CD4-positive, alpha-beta T cell treated with Interleukin-2 at 100 ng/mL for 4 hours (primary cell): ENCODE results near the gene YTHDF1.

Source experiments
- DNase-seq: peaks from one replicate; pipeline ENCODE4 v3.0.0-alpha.2; 2020; ENCODE audit warnings: low spot score

YTHDF1 gene

DNA sequence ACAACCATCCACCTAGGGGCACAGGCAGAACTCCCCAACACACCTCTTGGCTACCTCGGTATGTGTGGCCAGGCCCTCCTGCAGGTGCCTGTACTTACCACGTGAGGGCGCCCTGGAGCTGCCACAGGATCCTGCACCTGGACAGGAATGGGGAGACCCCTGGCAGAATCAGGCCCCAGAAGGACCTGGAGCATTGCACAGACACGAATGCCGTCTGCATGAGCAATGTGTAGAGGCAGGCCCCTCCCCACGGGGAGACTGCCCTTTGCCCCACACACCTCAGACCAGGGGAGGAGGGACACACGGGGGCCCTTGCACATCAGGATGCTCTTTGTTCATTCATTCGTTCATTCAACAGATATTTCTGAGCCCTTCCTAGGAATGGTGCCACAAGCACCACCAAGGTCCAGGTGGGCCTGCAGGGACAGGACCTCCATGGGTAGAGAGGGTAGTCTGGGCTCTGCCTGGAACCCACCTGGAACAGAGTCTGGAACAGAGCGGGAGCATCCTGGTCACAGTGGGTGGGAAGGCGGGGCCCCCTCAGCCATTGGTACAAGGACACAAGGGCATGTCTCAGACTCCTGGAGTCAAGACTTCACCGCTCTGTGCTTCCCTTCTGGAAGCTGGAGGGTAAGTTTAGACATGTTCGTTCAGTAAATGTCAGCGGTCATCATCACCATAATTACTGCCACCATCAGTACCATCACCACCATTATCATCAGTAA, 32.3 kb downstream of the YTHDF1 start:
- peak; percentile 44 for DNase-seq

- DNase-seq, result no peak
Observed at GRCh38 chr20:63182946-63183415, 33.0 kb downstream of the YTHDF1 start.

DNA sequence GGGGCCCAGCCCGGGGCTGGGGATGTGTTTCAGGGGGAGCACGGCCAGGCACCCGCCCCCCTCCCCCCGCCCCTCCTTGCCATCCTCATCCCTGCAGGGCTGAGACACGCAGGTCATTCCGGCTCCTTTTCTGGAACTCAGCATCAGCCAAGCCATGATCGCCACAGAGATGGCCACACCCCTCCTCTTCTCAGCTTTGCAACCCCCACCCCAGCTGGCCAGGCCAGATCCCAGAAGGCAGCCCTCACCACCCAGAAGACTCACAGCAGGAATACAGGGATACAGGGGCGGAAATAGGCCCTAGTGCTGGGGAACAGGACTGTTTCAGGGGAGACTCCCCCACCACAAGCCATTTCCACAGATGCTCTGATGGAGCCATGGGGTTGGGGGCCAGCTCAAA, 33.5 kb downstream of the YTHDF1 start:
- no peak for DNase-seq

DNA sequence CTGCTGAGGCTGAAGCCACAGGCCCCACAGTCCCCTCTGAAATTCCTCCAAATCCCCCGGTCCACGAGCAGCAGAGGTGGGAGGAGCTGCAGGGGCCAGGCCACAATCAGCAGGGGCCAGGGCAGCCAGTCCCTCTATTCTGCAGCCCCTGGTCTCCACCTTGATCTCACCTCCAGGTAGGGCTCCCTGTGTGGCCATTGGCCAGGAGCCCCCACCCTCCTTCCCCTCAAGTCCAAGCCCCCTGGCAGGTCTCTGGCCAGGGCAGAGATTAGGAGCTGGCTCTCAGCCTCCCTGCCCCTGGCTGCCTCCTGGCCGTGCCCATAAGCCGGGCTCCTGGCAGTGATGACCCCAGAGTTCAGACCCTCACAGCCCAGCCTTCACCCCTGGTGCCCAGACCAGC, 34.7 kb downstream of the YTHDF1 start:
- no peak for DNase-seq

- no peak for DNase-seq
Observed at GRCh38 chr20:63180569-63181185, 35.3 kb downstream of the YTHDF1 start.

DNA sequence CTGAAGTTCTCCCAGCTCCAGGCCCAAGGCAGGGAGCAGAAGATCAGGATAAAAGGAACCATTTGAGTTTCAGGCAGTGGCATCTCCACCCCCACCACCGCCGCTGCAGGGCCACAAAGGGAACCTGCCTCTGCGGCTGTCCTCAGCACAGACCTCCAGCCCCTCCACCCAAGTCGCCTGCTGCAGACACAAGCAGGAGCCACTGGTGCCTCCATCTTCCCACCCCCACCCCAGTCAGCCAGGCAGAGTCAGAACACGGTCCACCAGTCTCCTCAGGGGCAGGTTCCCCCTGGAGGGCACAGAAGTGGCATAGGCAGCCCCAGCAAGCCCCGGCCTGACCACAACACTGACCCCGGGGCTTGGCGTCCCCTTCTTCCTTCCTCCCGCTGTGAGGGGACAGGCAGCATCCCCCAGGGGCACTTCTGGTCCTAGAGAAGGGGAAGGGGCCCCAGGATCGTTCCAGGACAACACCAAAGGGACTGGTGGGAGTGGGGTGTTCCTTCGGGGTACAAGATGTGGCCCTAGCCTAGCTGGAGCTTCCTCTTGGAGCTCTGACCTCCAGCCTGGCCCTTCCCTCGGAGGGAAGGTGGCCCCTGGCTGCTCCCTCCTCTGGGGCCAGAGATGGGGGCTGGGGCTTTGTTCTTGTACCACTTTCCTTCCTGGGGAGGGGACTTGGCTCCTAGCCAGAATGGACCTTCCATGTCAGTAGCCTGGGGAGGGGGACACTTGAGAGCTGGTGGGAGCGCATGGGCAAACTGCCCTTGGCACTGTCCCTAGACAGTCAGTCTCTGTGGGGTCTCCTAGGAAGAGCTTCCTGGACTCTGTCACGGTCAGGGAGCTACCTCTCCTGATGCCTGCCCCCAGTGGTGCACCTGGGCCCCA, 36.0 kb downstream of the YTHDF1 start:
- no peak for DNase-seq

- DNase-seq, result peak; percentile 62
Observed at GRCh38 chr20:63178889-63179686, 36.8 kb downstream of the YTHDF1 start.

DNA sequence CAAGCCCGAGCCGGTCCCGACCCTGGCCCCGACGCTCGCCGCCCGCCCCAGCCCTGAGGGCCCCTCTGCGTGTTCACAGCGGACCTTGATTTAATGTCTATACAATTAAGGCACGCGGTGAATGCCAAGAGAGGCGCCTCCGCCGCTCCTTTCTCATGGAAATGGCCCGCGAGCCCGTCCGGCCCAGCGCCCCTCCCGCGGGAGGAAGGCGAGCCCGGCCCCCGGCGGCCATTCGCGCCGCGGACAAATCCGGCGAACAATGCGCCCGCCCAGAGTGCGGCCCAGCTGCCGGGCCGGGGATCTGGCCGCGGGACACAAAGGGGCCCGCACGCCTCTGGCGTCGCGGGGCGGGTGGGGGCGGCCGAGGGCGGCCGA, 37.5 kb downstream of the YTHDF1 start:
- DNase-seq, result no peak

DNA sequence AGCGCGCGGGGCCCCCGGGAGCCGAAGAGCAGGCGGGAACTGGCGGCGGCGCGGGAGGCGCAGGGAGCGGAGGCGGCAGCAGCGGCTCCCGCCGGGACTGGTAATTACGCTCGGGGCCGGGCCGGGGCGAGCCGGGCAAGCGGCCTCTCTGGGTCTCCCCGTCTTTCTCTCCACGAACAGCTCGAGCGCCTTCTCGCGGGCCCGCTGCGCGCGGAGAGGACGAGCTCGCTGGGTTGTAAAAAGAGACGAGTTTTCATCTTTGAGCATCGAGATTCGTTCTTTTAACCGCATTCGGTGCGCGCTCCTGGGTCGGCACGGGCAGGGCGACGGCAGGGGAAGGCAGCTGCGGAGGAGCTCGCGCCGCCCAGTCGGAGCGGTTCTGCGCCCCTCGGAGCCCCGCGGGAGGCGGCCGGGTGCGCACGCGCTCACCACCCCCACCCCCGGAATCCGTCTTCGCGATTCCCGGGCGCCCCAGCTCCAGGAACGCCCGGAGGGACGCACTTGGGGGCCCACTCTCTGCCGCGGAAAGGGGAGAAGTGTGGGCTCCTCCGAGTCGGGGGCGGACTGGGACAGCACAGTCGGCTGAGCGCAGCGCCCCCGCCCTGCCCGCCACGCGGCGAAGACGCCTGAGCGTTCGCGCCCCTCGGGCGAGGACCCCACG, 38.0 kb downstream of the YTHDF1 start:
- DNase-seq, result no peak

GRCh38 chr20:63177134-63177784, 38.7 kb downstream of the YTHDF1 start:
- DNase-seq, result no peak

- no peak for DNase-seq
Observed at GRCh38 chr20:63176427-63177133, 39.4 kb downstream of the YTHDF1 start.

DNA sequence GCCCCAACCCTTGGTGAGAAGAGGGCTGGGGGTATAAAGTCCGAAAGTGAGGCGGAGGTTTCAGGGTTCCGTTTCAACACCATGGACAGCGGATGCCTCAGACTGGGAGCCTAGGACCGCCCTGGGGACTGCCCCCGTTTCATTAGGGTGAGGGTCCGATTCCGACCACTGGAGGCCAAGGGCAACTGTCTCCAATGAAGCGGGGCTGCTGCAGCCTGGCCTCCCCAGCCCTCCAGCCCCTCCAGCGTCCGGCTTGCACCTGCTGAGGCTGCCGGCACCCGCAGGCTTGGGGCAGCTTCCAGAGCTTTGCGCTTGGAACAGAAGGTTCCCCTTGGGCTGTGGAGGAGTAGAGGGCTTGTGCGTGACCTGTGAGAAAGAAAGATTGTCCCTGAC, 39.9 kb downstream of the YTHDF1 start:
- no peak for DNase-seq

DNA sequence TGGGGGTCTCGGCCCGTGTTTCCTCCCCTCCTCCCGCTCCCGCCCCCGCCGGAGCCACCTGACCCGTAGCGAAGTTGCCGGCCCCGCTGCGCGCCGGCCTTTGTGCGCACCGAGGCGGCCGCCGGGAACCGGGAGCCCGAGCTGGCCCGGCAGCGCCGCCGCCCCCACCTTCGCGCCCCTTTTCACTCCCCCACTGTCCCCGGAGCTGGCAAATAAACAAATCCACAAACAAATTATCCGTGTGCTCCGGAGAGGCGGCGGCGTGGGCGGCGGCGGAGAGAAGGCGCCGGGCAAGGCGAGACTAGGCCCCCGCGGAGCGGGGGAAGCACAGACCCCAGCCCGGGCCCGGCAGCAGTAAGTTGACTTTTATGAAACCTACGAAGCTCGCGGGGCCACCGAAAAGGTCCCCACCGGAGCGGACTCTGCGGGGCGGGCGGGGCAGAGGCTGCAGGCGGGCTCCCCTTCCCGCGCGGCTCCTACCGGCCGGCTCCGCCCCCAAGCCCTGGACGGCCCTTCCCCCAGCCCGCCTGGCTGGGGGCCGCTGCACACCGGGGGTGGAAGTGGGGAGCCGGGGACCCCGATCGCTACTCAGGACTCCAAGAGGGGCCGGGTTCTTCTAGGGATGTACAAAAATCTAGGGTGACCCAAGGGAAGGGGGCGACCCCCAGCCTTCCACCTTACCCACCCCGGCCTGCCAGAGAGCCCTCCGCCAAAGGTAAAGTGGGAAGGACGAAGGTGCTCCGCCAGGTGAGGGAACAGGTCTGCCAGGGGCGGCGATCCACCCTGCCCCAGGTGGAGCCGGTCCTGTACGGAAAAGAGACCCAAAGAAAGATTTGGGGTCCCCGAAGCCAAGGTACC, 40.7 kb downstream of the YTHDF1 start:
- DNase-seq, result no peak

DNA sequence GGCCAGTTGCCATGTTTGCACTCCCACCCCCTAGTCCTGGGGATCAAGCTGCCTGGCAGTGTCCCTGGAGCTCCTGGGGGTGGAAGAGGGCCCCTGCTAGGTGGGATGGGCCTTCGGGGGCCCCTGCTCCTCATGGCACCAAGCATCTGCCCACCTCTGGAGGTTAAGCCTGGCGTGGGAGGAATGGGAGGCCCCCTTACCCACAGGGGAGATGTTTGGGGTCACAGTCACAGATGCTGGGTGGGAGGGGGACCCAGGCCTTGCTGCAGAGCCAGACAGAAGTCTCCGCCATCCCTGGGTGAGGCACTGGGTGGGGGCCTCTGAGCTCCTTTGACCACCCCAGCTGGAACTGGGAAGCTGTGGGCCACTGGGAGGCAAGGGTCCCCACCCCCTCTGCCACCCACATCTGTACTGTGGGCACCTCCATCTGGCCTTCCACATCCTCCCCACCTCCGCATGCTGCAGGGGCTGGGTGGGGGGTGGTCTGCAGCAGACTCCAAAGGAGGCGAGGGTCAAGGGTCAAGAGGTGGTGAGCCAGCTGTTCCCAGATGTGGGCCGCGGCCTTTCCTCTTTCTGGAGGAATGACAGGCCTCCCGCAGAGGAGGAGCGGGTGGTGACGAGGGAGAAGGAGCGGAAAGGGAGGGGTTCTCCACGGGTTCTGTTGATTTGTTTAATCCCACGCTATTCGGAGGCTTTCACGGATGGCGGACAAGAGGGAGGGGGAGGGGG, 41.5 kb downstream of the YTHDF1 start:
- DNase-seq, result no peak

DNA sequence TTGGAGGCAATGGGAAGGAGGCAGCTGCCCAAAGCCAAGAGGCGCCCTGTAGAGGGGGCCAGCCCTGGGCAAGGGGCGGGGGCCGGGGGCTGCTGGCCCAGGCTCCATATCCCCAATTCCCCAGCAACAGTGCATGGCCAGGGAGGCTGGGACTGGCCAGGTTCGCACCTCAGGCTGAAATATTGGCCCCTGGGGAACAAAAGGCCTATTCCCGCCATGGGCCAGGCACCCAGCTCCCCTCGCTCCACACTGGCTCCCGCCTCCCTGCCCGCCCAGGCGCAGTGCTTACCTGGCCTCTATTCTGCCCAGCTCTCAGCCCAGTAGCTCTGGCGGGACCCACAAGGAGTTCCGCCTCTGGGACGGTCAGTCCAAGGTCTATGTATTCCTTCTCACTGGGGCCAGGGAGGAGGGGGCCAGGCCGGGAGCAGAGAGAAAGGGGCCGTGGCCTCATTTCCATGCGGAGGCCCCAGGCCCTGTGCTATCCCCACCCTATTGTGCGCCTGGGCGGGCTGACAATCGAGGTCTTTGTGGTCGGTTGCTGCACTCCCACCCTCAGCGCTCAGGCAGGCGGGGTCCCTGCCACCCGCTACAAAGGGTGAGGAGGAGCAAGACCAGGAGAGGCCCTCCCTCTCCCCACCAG, 42.3 kb downstream of the YTHDF1 start:
- DNase-seq, result no peak

DNA sequence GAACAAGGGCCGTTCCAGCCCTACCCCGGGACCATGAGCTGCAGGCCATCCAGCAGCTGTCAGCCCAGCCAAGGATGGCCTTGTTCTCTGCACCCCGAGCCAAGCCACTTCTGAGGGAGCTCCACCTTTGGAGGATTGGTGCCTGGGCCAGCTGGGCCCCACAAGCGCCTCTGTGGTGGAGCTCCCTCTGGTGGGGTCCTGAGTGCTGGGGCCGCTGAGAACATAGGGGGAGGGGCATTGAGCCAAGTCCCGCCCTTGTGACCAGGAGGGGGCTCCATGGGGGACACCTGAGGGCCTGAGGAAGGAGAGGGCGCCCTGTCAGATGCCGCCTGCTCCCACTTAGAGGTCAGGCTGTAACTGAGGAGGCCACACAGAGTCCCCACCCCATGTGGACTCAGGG, 43.2 kb downstream of the YTHDF1 start:
- no peak for DNase-seq

GRCh38 chr20:63171991-63172390, 43.9 kb downstream of the YTHDF1 start:
- no peak for DNase-seq

- DNase-seq, result no peak
Observed at GRCh38 chr20:63169681-63170080, 46.2 kb downstream of the YTHDF1 start.
